SK-N-SH (cell line): ENCODE data around the gene OR6A2. TPM values are rescaled to one million over a fixed set of nuclear protein-coding genes. Genes with fewer than 3 reads are reported as not detected.

Experiments
- CTCF ChIA-PET: fragments of 300-600, 350-600 bp; formaldehyde crosslinking; extraction: SDS; loops from one replicate; lab custom pipeline; 2021; lab: Yijun Ruan, JAX
- POLR2A ChIA-PET: fragments of 350-600 bp; sonication (Branson Sonifier 250); formaldehyde crosslinking; extraction: SDS; loops from one replicate; lab custom pipeline; 2020; ENCODE audit warnings: antibody characterized with exemption, inconsistent platforms; lab: Yijun Ruan, JAX
- DNase-seq: peaks from one replicate; pipeline ENCODE4 v3.0.0; 2012
- H2AFZ ChIP-seq: fragments of 200-600 bp; sonication (generic); 2 replicates; pipeline ENCODE4 v1.8.1; 2016; ENCODE audit warnings: antibody characterized with exemption, mild to moderate bottlenecking, low read depth
- H3F3A ChIP-seq: fragments of 200-600 bp; sonication (generic); replicated peaks from 2 replicates; pipeline ENCODE3; 2016; ENCODE audit warnings: antibody characterized with exemption, mild to moderate bottlenecking; ENCODE audit not compliant: insufficient read depth
- H3K27ac ChIP-seq, 2 experiments: fragments of 200-500 bp in 1 of 2; fragments of 200-600 bp in 1 of 2; sonication (Bioruptor generic) in 1 of 2; sonication (generic), shearing (Covaris generic) in 1 of 2; 2 replicates each; pipeline versions ENCODE4 v1.5.1 to v1.6.1; 2014 to 2016; ENCODE audit warnings: low read depth in 2 of 2, inconsistent platforms in 1 of 2, low read length in 1 of 2, mild to moderate bottlenecking in 1 of 2, mixed read lengths in 1 of 2
- H3K27me3 ChIP-seq: fragments of 200-600 bp; sonication (generic), shearing (Covaris generic); 2 replicates; pipeline ENCODE4 v1.6.1; 2016; ENCODE audit warnings: mixed run types; ENCODE audit not compliant: insufficient read depth
- H3K36me3 ChIP-seq, 2 experiments: fragments of 200-500 bp in 1 of 2; fragments of 200-600 bp in 1 of 2; sonication (Bioruptor generic) in 1 of 2; sonication (generic) in 1 of 2; replicated peaks in 1 of 2; 2 replicates each; pipeline versions ENCODE3 to v1.5.1; 2014 to 2016; ENCODE audit warnings: low read length in 1 of 2, mild to moderate bottlenecking in 1 of 2; ENCODE audit not compliant: insufficient read depth in 2 of 2, control insufficient read depth in 1 of 2
- H3K4me1 ChIP-seq, 2 experiments: fragments of 200-500 bp in 1 of 2; fragments of 200-600 bp in 1 of 2; sonication (Bioruptor generic) in 1 of 2; sonication (generic), shearing (Covaris generic) in 1 of 2; 2 replicates each; pipeline versions ENCODE4 v1.5.1 to v1.6.1; 2014 to 2016; ENCODE audit warnings: low read depth in 1 of 2, low read length in 1 of 2, mixed run types in 1 of 2; ENCODE audit not compliant: insufficient read depth in 2 of 2, control insufficient read depth in 1 of 2
- H3K4me2 ChIP-seq: fragments of 200-600 bp; sonication (generic), shearing (Covaris generic); 2 replicates; pipeline ENCODE4 v1.6.1; 2017; ENCODE audit warnings: mixed run types
- H3K4me3 ChIP-seq, 2 experiments: fragments of 200-500 bp in 1 of 2; fragments of 200-600 bp in 1 of 2; sonication (Bioruptor generic) in 1 of 2; sonication (generic), shearing (Covaris generic) in 1 of 2; 2 replicates each; pipeline versions ENCODE4 v1.5.1 to v1.8.1; 2014 to 2016; ENCODE audit warnings: low read depth in 2 of 2, inconsistent platforms in 1 of 2, low read length in 1 of 2, mild to moderate bottlenecking in 1 of 2, mixed read lengths in 1 of 2, moderate library complexity in 1 of 2
- H3K79me2 ChIP-seq: fragments of 200-600 bp; sonication (generic); 2 replicates; pipeline ENCODE4 v1.8.1; 2017; ENCODE audit warnings: mild to moderate bottlenecking; ENCODE audit not compliant: insufficient read depth
- H3K9ac ChIP-seq: fragments of 200-600 bp; sonication (generic); 2 replicates; pipeline ENCODE4 v1.6.1; 2017; ENCODE audit warnings: mixed run types
- H3K9me2 ChIP-seq: fragments of 200-600 bp; sonication (generic); 2 replicates; pipeline ENCODE4 v1.6.1; 2017; ENCODE audit warnings: mixed run types
- H3K9me3 ChIP-seq: fragments of 200-600 bp; sonication (generic); 2 replicates; pipeline ENCODE4 v1.6.1; 2017; ENCODE audit warnings: mixed run types, mild to moderate bottlenecking, moderate library complexity
- H4K20me1 ChIP-seq: fragments of 200-600 bp; sonication (generic); 2 replicates; pipeline ENCODE4 v1.6.1; 2017; ENCODE audit warnings: mild to moderate bottlenecking, mixed run types; ENCODE audit not compliant: insufficient read depth
- EZH2phosphoT487 ChIP-seq: fragments of 200-600 bp; sonication (generic); IDR thresholded peaks from 2 replicates; pipeline ENCODE4 v1.6.1; 2017; ENCODE audit warnings: low read depth, mixed run types, mild to moderate bottlenecking, antibody characterized with exemption, moderate library complexity, borderline replicate concordance
- FOSL2 ChIP-seq: IDR thresholded peaks from 2 replicates; pipeline ENCODE4 v1.4.0; 2012; ENCODE audit warnings: low read depth, mild to moderate bottlenecking, moderate library complexity, borderline replicate concordance
- GABPA ChIP-seq: IDR thresholded peaks from 2 replicates; pipeline ENCODE4 v1.4.0; 2012; ENCODE audit warnings: low read depth, mild to moderate bottlenecking
- GATA2 ChIP-seq: sonication (generic); formaldehyde crosslinking; IDR thresholded peaks from 2 replicates; pipeline ENCODE4 v1.5.0; 2020; ENCODE audit warnings: mild to moderate bottlenecking, missing genetic modification reagents
- NFIC ChIP-seq: IDR thresholded peaks from 2 replicates; pipeline ENCODE4 v1.4.0; 2012; ENCODE audit warnings: borderline replicate concordance
- POLR2AphosphoS5 ChIP-seq: IDR thresholded peaks from 2 replicates; pipeline ENCODE4 v1.6.1; 2012; ENCODE audit warnings: low read depth, low read length
- RXRA ChIP-seq: IDR thresholded peaks from 2 replicates; pipeline ENCODE4 v1.4.0; 2012; ENCODE audit warnings: low read depth, mild to moderate bottlenecking, borderline replicate concordance
- TCF12 ChIP-seq: IDR thresholded peaks from 2 replicates; pipeline ENCODE4 v1.4.0; 2012
- TEAD4 ChIP-seq: IDR thresholded peaks from 2 replicates; pipeline ENCODE4 v1.4.0; 2012; ENCODE audit warnings: mild to moderate bottlenecking, borderline replicate concordance; ENCODE audit not compliant: insufficient read depth
- WGBS: methylation state at CpG from one replicate; pipeline ENCODE4 v1.1.6; 2017; ENCODE audit warnings: low lambda C conversion rate; 5-methylcytosine and 5-hydroxymethylcytosine counted together
- polyA plus RNA-seq, 3 experiments: library from polyadenylated mRNA; depleted of rRNA; stranded (reverse); fragments of >200 nt; gene quantifications; 2 replicates each; pipeline ENCODE4 v1.2.3, GENCODE V29; 2012

OR6A2 gene
- not detected in 2 replicates for polyA plus RNA-seq (2012; rRNA removed)
- polyA plus RNA-seq (2012; cell fraction: cytosol; rRNA removed), result not detected in 2 replicates
- not detected in 2 replicates for polyA plus RNA-seq (2012; cell fraction: nucleus; rRNA removed)

DNA sequence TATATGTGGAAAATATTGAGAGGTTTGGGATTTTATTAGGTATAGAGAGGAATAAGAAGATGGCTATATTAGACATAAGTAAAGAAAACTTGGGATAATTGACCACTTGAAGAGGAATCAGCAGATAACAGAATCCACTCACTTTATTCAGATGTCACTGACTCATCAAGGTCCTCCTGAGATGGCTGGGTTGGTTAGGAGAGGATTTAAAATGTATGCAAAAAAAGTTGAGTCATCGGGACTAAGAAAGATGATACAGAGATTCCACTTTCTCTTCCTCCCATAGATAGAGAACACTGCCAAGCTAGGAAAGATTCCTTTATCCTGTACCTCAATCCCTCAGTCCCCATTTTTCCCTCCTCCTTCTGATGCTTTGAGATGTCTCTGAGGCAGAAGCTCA, at the start of gene OR6A2:
Gene OR6A2, minus strand, starts transcription at position 288 of the 400 bp plus-strand sequence. CDS start 3,981 bp downstream, outside the sequence.
- TF ChIP-seq RXRA, result no peak
- no peak for TF ChIP-seq FOSL2
- TF ChIP-seq GABPA, result no peak
- no peak for TF ChIP-seq NFIC
- no peaks in the 10 kb centered on the region for H3K4me1 ChIP-seq
- ChIA-PET CTCF (no interaction called here), POLR2A (no interaction called here)
- no peak for DNase-seq
- H2AFZ ChIP-seq, result no peak within 1 kb of the TSS
- H3K27me3 ChIP-seq, result no peaks in the 10 kb centered on the region; the same call in 1 of the 2 replicates
- no peak within 1 kb of the TSS for H3K9ac ChIP-seq
- H3K9me3 ChIP-seq, result no peaks in the 10 kb centered on the region
- no peaks in the 10 kb centered on the region for H3K79me2 ChIP-seq
- H3K4me3 ChIP-seq, result no peak within 1 kb of the TSS
- no peaks in the 10 kb centered on the region for H3K9me2 ChIP-seq
- no peak within 1 kb of the TSS for H3K27ac ChIP-seq
- no peaks in the 10 kb centered on the region for H3K36me3 ChIP-seq
- 0% methylated on average over 1 of the region's 1 CpG for WGBS
- no peaks in the 10 kb centered on the region for H4K20me1 ChIP-seq
- H3F3A ChIP-seq, result no peaks in the 10 kb centered on the region
- H3K4me2 ChIP-seq, result no peak within 1 kb of the TSS

DNA sequence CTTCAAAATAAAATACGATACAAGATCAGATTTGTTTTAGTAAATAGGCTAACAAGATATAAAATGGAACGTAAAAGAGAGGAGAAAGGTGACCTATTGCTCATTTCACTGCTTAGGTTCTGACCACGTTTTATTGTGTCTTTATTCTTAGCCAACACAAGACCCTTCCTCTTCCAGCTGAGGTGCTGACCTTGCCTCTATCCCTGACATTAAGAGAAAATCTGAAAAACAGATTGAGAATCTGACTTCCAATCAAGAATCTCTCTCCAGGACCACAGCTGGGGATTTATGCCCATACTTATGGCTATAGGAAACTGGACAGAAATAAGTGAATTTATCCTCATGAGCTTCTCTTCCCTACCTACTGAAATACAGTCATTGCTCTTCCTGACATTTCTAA, 45.9 kb upstream of the OR6A2 start, which contains the start of gene OR10A5:
Gene OR10A5, plus strand, starts transcription at position 301 of the 400 bp plus-strand sequence. Its CDS starts 0 bp downstream, at position 301.
- WGBS, result under 1% methylated on average over 3 of the region's 3 CpGs
- Histone ChIP-seq H2AFZ (no peak within 1 kb of the TSS), H3K4me3 (no peak within 1 kb of the TSS), H4K20me1 (no peaks in the 10 kb centered on the region), H3K27me3 (no peaks in the 10 kb centered on the region), H3K4me1 (no peaks in the 10 kb centered on the region), H3K79me2 (no peaks in the 10 kb centered on the region), H3K4me2 (no peak within 1 kb of the TSS), H3K9me3 (no peaks in the 10 kb centered on the region), H3K27ac (no peak within 1 kb of the TSS), H3K9me2 (no peaks in the 10 kb centered on the region), H3F3A (no peaks in the 10 kb centered on the region), H3K9ac (no peak within 1 kb of the TSS), H3K36me3 (no peaks in the 10 kb centered on the region)
- TF ChIP-seq GATA2 (CRISPR knock-in tag) (no peak), POLR2AphosphoS5 (no peak)
- no peak for DNase-seq
- POLR2A ChIA-PET, result no interaction called here
- CTCF ChIA-PET, result no interaction called here

DNA sequence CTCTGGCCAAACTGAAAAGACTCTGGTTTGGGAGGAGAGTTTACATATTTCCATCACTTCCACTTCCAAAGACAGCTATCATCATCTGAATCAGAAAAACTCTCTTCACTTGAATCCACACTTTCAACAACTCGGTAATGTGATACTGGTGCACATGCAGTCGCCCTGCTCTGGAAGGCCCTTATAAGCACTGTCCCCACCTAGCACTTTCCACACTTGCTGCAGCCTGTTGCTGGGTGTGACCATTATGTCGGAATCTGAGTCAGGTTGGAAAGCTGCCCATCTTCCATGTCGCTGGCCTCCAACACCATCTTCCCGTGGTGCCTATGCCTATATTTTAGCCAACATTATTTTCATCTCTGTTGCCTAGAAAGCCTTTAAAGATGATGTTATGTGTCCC, 44.9 kb upstream of the OR6A2 start:
- DNase-seq, result no peak
- WGBS, result 4% methylated on average over 5 of the region's 5 CpGs
- Histone ChIP-seq H3K9me3 (no peaks in the 10 kb centered on the region), H3K27ac (no peak overlapping the region), H3K9ac (no peak overlapping the region), H3K9me2 (no peaks in the 10 kb centered on the region), H3K4me3 (no peak overlapping the region), H2AFZ (no peak overlapping the region), H3F3A (no peaks in the 10 kb centered on the region), H4K20me1 (no peaks in the 10 kb centered on the region), H3K4me1 (no peaks in the 10 kb centered on the region), H3K79me2 (no peaks in the 10 kb centered on the region), H3K27me3 (no peaks in the 10 kb centered on the region), H3K4me2 (no peak overlapping the region), H3K36me3 (no peaks in the 10 kb centered on the region)
- ChIA-PET POLR2A (no interaction called here), CTCF (no interaction called here)
- TF ChIP-seq TCF12 (no peak), EZH2phosphoT487 (no peak), TEAD4 (no peak)
